GM23248 (cell line): ENCODE data around the gene POLG2. TPM values are rescaled to one million over a fixed set of nuclear protein-coding genes. Genes with fewer than 3 reads are reported as not detected.

Experiments used
- DNase-seq: peaks from one replicate; pipeline ENCODE4 v3.0.0-alpha.2; 2015
- H2AFZ ChIP-seq: fragments of 200-600 bp; sonication (generic); 2 replicates; pipeline ENCODE4 v1.6.1; 2016; ENCODE audit warnings: antibody characterized with exemption
- H3F3A ChIP-seq: fragments of 200-600 bp; sonication (generic); 2 replicates; pipeline ENCODE4 v1.6.1; 2016; ENCODE audit warnings: mild to moderate bottlenecking, antibody characterized with exemption, mixed run types; ENCODE audit not compliant: insufficient read depth
- H3K27ac ChIP-seq: fragments of 200-600 bp; sonication (generic); 2 replicates; pipeline ENCODE4 v1.5.1; 2016; ENCODE audit warnings: mild to moderate bottlenecking
- H3K27me3 ChIP-seq: fragments of 200-600 bp; sonication (generic); replicated peaks from 2 replicates; pipeline ENCODE4 v1.6.1; 2016; ENCODE audit warnings: mild to moderate bottlenecking; ENCODE audit not compliant: insufficient read depth
- H3K36me3 ChIP-seq: fragments of 200-600 bp; sonication (generic); 2 replicates; pipeline ENCODE4 v1.6.1; 2016; ENCODE audit warnings: low read depth, mild to moderate bottlenecking
- H3K4me1 ChIP-seq: fragments of 200-600 bp; sonication (generic); 2 replicates; pipeline ENCODE4 v1.6.1; 2016; ENCODE audit warnings: mild to moderate bottlenecking; ENCODE audit not compliant: insufficient read depth
- H3K4me2 ChIP-seq: fragments of 200-600 bp; sonication (generic); one replicate; pipeline ENCODE4 v1.6.1; 2016; ENCODE audit warnings: mild to moderate bottlenecking; ENCODE audit not compliant: unreplicated experiment
- H3K4me3 ChIP-seq: fragments of 200-600 bp; sonication (generic); 2 replicates; pipeline ENCODE4 v1.5.1; 2016; ENCODE audit warnings: mild to moderate bottlenecking
- H3K79me2 ChIP-seq: fragments of 200-600 bp; sonication (generic); 2 replicates; pipeline ENCODE4 v1.6.1; 2016; ENCODE audit warnings: mild to moderate bottlenecking; ENCODE audit not compliant: insufficient read depth
- H3K9ac ChIP-seq: fragments of 200-600 bp; sonication (generic); 2 replicates; pipeline ENCODE4 v1.6.1; 2016; ENCODE audit warnings: mild to moderate bottlenecking
- H3K9me2 ChIP-seq: fragments of 200-600 bp; sonication (generic); 2 replicates; pipeline ENCODE4 v1.6.1; 2016; ENCODE audit warnings: mixed run types, mild to moderate bottlenecking, moderate library complexity; ENCODE audit not compliant: insufficient read depth
- H3K9me3 ChIP-seq: fragments of 200-600 bp; sonication (generic); one replicate; pipeline ENCODE4 v1.6.1; 2017; ENCODE audit warnings: low read depth
- H4K20me1 ChIP-seq: fragments of 200-600 bp; sonication (generic); 2 replicates; pipeline ENCODE4 v1.6.0; 2016; ENCODE audit not compliant: insufficient read depth
- EZH2 ChIP-seq: fragments of 200-600 bp; sonication (generic); IDR thresholded peaks from 2 replicates; pipeline ENCODE4 v1.6.1; 2018; ENCODE audit warnings: antibody characterized with exemption, mild to moderate bottlenecking; ENCODE audit not compliant: insufficient read depth, poor library complexity, severe bottlenecking
- EZH2phosphoT487 ChIP-seq: fragments of 200-600 bp; sonication (generic); IDR thresholded peaks from 2 replicates; pipeline ENCODE4 v1.6.1; 2018; ENCODE audit warnings: antibody characterized with exemption, moderate library complexity, mild to moderate bottlenecking, low read depth; ENCODE audit not compliant: insufficient read depth
- WGBS, 2 experiments: methylation state at CpG; one replicate each; pipeline ENCODE4 v1.1.6; 2015 to 2017; ENCODE audit warnings: low lambda C conversion rate in 2 of 2, low coverage in 1 of 2; ENCODE audit errors: missing lambda C conversion rate in 2 of 2; 5-methylcytosine and 5-hydroxymethylcytosine counted together
- in situ Hi-C: fragments of 300-500 bp; cut with MboI; formaldehyde crosslinking; loops from 2 replicates; pipeline ENCODE4 v1.15.0; 2020
- polyA plus RNA-seq: library from polyadenylated mRNA; unstranded; fragments of >200 nt; fragmentation: Nextera tagmentation; extraction: Ambion mirVana; gene quantifications from 2 replicates; pipeline ENCODE4 v1.2.1, GENCODE V29; 2016
- total RNA-seq: library from RNA; depleted of rRNA; stranded (reverse); fragments of >200 nt; shearing (Covaris generic); gene quantifications from 2 replicates; pipeline ENCODE4 v1.2.3, GENCODE V29; 2014

POLG2 gene
- total and polyA plus RNA-seq, 2 experiments from 2014 or later = 3.4 to 8.6 TPM

GRCh38 chr17:64491994-64492393, 4.9 kb downstream of the POLG2 start:
- peaks cover 17% of the 10 kb centered on the region for H3K4me1 ChIP-seq
- H3F3A ChIP-seq = 0 out of 2 replicates have a peak, but pooled peaks cover 7% of the 10 kb centered on the region
- H3K9me2 ChIP-seq = no peaks in the 10 kb centered on the region
- no peaks in the 10 kb centered on the region for H3K27me3 ChIP-seq
- H2AFZ ChIP-seq = no peak overlapping the region
- peaks cover 31% of the 10 kb centered on the region for H3K79me2 ChIP-seq
- TF ChIP-seq EZH2phosphoT487 (no peak), EZH2 (no peak)
- H3K36me3 ChIP-seq = peaks cover 16% of the 10 kb centered on the region; the same call in 1 of the 2 replicates
- in situ Hi-C loops = loop anchor here (5.0 kb wide), 1 partner anchor 70 kb away; no protein-coding TSS in a partner anchor
- no peaks in the 10 kb centered on the region for H4K20me1 ChIP-seq
- peak; percentile 40 for DNase-seq
- WGBS, 2 experiments = 24 to 29% methylated on average over 3 of the region's 3 CpGs
- H3K4me3 ChIP-seq = no peak overlapping the region
- H3K9me3 ChIP-seq = no peaks in the 10 kb centered on the region
- no peak overlapping the region for H3K9ac ChIP-seq
- no peak overlapping the region for H3K4me2 ChIP-seq
- H3K27ac ChIP-seq = no peak overlapping the region

GRCh38 chr17:64491034-64491860, 5.6 kb downstream of the POLG2 start:
- Histone ChIP-seq H2AFZ (no peak overlapping the region), H3K4me1 (peaks cover 17% of the 10 kb centered on the region), H3K4me3 (no peak overlapping the region), H3K27me3 (no peaks in the 10 kb centered on the region), H3K9ac (no peak overlapping the region), H3K27ac (no peak overlapping the region), H3K9me2 (no peaks in the 10 kb centered on the region), H3K79me2 (peaks cover 29% of the 10 kb centered on the region), H3K9me3 (no peaks in the 10 kb centered on the region), H3F3A (0 out of 2 replicates have a peak, but pooled peaks cover 7% of the 10 kb centered on the region), H3K4me2 (no peak overlapping the region), H3K36me3 (peaks cover 16% of the 10 kb centered on the region; the same call in 1 of the 2 replicates), H4K20me1 (no peaks in the 10 kb centered on the region)
- 73 to 76% methylated on average over 13 of the region's 13 CpGs for WGBS, 2 experiments
- in situ Hi-C loops = loop anchor here (5.0 kb wide), 1 partner anchor 69 kb away; no protein-coding TSS in a partner anchor
- no peak for TF ChIP-seq EZH2
- no peak for TF ChIP-seq EZH2phosphoT487
- DNase-seq = peak; percentile 63

- WGBS, 2 experiments = 99 to 100% methylated on average over 2 of the region's 2 CpGs
- Histone ChIP-seq H3K27me3 (no peaks in the 10 kb centered on the region), H3K9me3 (no peaks in the 10 kb centered on the region), H3K9ac (no peak overlapping the region), H3K4me2 (no peak overlapping the region), H3K4me3 (no peak overlapping the region), H3K9me2 (no peaks in the 10 kb centered on the region), H2AFZ (no peak overlapping the region), H3K79me2 (peaks cover 4% of the 10 kb centered on the region; the same call in 1 of the 2 replicates), H4K20me1 (no peaks in the 10 kb centered on the region), H3K27ac (no peak overlapping the region), H3K36me3 (peaks cover 16% of the 10 kb centered on the region; the same call in 1 of the 2 replicates), H3F3A (0 out of 2 replicates have a peak, but pooled peaks cover 7% of the 10 kb centered on the region), H3K4me1 (no peaks in the 10 kb centered on the region)
- DNase-seq = no peak
- TF ChIP-seq EZH2 = no peak
- in situ Hi-C loops = loop anchor here (10.0 kb wide), 1 partner anchor 184 kb away; no protein-coding TSS in a partner anchor
Observed at GRCh38 chr17:64488301-64488700, 8.6 kb downstream of the POLG2 start.

GRCh38 chr17:64484380-64484779, 12.5 kb downstream of the POLG2 start:
- no peak overlapping the region for H3K4me3 ChIP-seq
- H3K9me3 ChIP-seq = no peaks in the 10 kb centered on the region
- H3K9ac ChIP-seq = no peak overlapping the region
- H3K36me3 ChIP-seq = peaks cover 4% of the 10 kb centered on the region
- DNase-seq = no peak
- H3K79me2 ChIP-seq = no peaks in the 10 kb centered on the region
- H2AFZ ChIP-seq = no peak overlapping the region
- no peaks in the 10 kb centered on the region for H3K27me3 ChIP-seq
- H3K4me2 ChIP-seq = no peak overlapping the region
- TF ChIP-seq EZH2 (no peak), EZH2phosphoT487 (no peak)
- no peak overlapping the region for H3K27ac ChIP-seq
- no peaks in the 10 kb centered on the region for H3K9me2 ChIP-seq
- 96 to 97% methylated on average over 3 of the region's 3 CpGs for WGBS, 2 experiments
- no peaks in the 10 kb centered on the region for H4K20me1 ChIP-seq
- H3K4me1 ChIP-seq = no peaks in the 10 kb centered on the region
- H3F3A ChIP-seq = 0 out of 2 replicates have a peak, but pooled peaks cover 4% of the 10 kb centered on the region
- in situ Hi-C loops = loop anchor here (10.0 kb wide), 1 partner anchor 180 kb away; no protein-coding TSS in a partner anchor
